Activated CD4-positive, CD25-positive, alpha-beta regulatory T cell treated with anti-CD3 and anti-CD28 coated beads, Interleukin-2, amount 50 U/mL, for 16 hours (primary cell): ENCODE results near the gene ESRP2.
A peak's percentile ranks its signal among the peaks of the same experiment; 100 is the strongest.

ENCODE experiments used
- DNase-seq: peaks from one replicate; pipeline ENCODE4 v3.0.0-alpha.2; 2020; ENCODE audit warnings: low read depth, low spot score

The ESRP2 gene

GRCh38 chr16:68263559-68264127 lies 27.7 kb upstream of the ESRP2 start:
- DNase-seq = no peak

GRCh38 chr16:68259007-68259825 lies 23.3 kb upstream of the ESRP2 start:
- DNase-seq = no peak

GRCh38 chr16:68257906-68258800 lies 22.2 kb upstream of the ESRP2 start:
- no peak for DNase-seq

GRCh38 chr16:68257251-68257905 lies 21.5 kb upstream of the ESRP2 start:
- DNase-seq = no peak

GRCh38 chr16:68255712-68256111 lies 19.8 kb upstream of the ESRP2 start:
- no peak for DNase-seq

- no peak for DNase-seq
Observed at GRCh38 chr16:68253721-68254120, 17.8 kb upstream of the ESRP2 start.

GRCh38 chr16:68252383-68252782 lies 16.5 kb upstream of the ESRP2 start:
- no peak for DNase-seq

GRCh38 chr16:68251832-68252231 lies 15.9 kb upstream of the ESRP2 start:
- DNase-seq = no peak

GRCh38 chr16:68250951-68251350 lies 15.0 kb upstream of the ESRP2 start:
- no peak for DNase-seq

- no peak for DNase-seq
Observed at GRCh38 chr16:68249371-68249770, 13.4 kb upstream of the ESRP2 start.

GRCh38 chr16:68247932-68248331 lies 12.0 kb upstream of the ESRP2 start:
- no peak for DNase-seq

- no peak for DNase-seq
Observed at GRCh38 chr16:68247400-68247799, 11.5 kb upstream of the ESRP2 start.

GRCh38 chr16:68246666-68247065 lies 10.7 kb upstream of the ESRP2 start:
- DNase-seq = no peak

- no peak for DNase-seq
Observed at GRCh38 chr16:68246121-68246520, 10.2 kb upstream of the ESRP2 start.

GRCh38 chr16:68244903-68245853 lies 9.3 kb upstream of the ESRP2 start, which contains the start of gene PLA2G15:
Gene PLA2G15, plus strand, starts transcription at chr16:68245373. Its CDS starts 54 bp downstream, at chr16:68245427.
- peak; percentile 92 for DNase-seq

- DNase-seq = no peak
Observed at GRCh38 chr16:68244481-68244902, 8.6 kb upstream of the ESRP2 start.

- DNase-seq = no peak
Observed at GRCh38 chr16:68242926-68243858, 7.3 kb upstream of the ESRP2 start.

- no peak for DNase-seq
Observed at GRCh38 chr16:68242085-68242484, 6.2 kb upstream of the ESRP2 start.

- no peak for DNase-seq
Observed at GRCh38 chr16:68238029-68238345, 2.1 kb upstream of the ESRP2 start.
